GM21381 (cell line): ENCODE data around the gene POC1A.
"Not testable (repeated sequence)": the region's sequence is repeated elsewhere in the genome, so short reads cannot be mapped to it uniquely, and the experiment has no call there.

Experiments used
- ATAC-seq: cut with Tn5 transposase; IDR thresholded peaks from one replicate; pipeline ENCODE4 v1.9.1; 2021; ENCODE audit warnings: mild to moderate bottlenecking, moderate library complexity; ENCODE audit not compliant: unreplicated experiment

POC1A gene

DNA sequence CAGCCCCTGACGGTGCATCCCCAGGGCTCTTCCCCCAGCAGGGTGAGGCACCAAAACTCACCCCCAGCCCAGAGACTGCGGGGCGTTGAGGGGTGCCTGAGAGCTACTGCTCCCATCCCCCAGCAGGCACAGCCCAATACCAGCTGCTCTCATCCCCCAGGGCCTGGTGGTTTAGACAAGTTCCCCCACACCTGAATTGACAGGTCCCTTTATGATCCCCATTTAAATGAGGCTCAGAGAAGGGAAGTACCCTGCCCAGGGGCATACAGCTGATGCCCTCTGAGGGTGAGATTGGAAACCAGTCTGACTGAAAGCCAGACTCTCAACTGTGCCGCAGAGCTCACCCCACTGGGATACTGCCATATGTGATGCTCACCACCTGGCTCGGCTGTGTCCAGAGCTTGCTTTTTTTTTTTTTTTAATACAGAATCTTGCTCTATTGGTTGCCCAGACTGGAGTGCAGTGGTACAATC is 118.0 kb downstream of the POC1A start:
- peak; percentile 69 for ATAC-seq

DNA sequence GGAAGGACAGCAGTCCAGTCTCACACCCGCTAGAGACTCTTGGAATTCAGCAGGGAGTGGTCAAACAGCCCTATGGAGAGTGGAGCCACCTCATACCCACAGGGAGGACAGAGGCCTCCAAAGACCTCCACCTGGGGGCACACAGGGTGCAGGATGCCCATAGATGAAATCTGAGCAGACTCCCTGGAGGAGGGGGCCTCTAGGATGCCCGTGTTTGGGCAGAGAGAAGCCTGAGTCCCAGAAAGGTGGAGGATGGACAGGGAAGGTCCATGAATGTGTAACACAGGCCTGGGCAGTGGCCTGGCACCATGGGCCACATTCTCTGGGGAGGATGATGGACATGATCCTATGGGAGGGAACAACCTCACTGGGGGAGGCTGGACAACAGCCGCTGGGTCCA is 119.6 kb downstream of the POC1A start:
- ATAC-seq: no peak

DNA sequence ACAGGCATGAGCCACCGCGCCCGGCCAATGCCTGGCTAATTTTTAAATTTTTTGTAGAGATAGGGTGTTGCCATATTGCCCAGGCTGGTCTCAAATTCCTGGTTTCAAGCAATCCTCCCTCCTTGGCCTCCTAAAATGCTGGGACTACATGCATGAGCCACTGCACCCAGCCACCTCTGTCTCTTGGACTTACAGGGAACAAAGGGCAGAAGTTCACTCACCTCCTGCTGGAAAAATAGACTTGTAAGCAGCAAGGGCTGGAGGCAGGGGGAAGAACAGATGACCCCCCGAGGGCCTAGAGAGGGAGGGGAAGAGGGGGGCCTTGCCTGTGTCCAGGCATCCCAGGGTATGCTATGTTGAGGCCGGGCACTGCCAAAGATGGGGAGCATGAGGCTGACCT is 120.0 kb downstream of the POC1A start:
- no peak for ATAC-seq

- not testable (repeated sequence) for ATAC-seq
Observed at GRCh38 chr3:52033748-52034147, 120.5 kb downstream of the POC1A start.

DNA sequence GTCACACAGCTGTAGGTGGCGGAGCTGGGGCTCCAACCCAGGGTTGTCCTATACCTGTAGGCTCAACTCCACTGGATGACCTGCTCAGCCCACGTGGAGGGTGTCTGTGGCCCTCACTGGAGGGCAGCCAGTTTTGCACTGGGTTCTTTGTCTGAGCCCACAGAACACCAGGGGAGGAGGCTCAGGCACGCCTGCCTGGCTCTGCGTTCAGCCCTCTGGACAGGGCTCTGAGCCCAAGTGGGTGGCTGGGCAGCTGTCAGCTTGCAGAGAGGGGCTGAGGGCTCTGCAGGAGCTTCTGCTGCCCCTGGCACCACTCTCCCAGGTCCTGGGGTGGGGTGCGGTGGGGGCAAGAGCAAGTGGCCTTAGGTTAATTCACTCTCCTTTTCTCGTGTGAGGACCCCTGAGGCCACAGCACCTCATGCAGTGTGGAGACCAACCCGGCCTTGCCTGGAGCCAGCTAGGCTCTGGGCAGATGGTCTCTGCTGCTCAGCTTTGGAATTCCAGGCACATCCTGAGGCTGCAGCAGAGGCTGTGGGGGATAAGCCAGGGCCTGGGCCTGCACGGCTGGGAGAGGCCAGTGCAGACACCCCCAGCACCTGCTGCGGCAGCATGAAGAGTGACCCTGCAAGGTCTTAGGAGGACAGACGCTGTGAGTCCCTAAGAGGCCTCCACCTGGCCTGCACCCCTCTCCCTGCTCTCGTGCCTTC is 121.4 kb downstream of the POC1A start:
- no peak for ATAC-seq

- ATAC-seq: no peak
Observed at GRCh38 chr3:52031896-52032295, 122.3 kb downstream of the POC1A start.

GRCh38 chr3:52030714-52031310 is 123.4 kb downstream of the POC1A start:
- no peak for ATAC-seq

DNA sequence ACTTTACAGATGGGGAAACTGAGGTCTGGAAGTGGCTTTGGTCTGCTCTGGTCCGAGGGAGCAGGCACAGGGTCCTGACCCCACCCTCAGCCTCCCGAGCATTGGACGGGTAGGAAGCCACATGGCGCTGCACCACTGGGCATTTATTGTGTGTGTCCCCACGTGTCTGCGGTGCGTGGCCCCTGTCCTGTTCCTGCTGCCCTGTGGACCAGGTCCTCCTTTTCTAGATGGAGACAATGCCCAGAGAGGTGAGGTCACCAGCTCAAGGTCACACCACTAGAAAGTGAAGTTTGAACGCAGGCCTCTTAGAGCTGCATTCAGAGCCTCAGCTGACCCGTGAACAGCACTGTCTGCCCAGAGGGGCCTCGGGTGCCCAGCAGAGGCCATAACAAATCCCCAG is 124.7 kb downstream of the POC1A start:
- ATAC-seq: no peak

DNA sequence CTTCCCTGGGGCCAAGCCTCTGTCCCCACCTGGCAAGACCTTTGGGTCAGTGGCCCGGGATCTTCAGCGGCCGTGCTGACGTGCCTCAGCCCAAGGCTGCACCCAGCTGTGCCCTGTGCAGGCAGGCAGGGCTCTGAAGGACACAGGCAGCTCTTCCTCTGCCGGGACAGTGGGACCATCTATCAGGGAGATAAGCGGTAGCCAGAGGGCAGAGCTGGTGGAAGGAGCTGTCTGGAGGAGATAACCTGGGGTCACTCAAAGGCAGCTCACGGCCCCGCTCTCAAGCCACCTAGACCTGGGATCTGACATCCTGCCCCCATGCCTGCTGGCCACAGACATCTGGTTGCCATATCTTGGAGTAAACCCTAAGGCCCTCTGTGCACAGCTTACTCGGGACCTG is 125.2 kb downstream of the POC1A start:
- ATAC-seq: no peak

GRCh38 chr3:52028572-52028971 is 125.7 kb downstream of the POC1A start:
- ATAC-seq: no peak

- no peak for ATAC-seq
Observed at GRCh38 chr3:52026041-52026440, 128.2 kb downstream of the POC1A start.

- ATAC-seq: no peak
Observed at GRCh38 chr3:52025453-52025852, 128.8 kb downstream of the POC1A start.
